Peyer's patch (tissue), 4 donors: ENCODE results near the gene PNMA8B. TPM values are rescaled to one million over a fixed set of nuclear protein-coding genes. Genes with fewer than 3 reads are reported as not detected.
"Not testable (repeated sequence)": the region's sequence is repeated elsewhere in the genome, so short reads cannot be mapped to it uniquely, and the experiment has no call there.

Experiments
- DNase-seq, 3 donors: peaks; one replicate each; pipeline ENCODE4 v3.0.0-alpha.2; 2017 to 2019
- H3K27ac ChIP-seq, 4 donors: fragments of 200-600 bp; sonication (generic); one replicate each; pipeline ENCODE4 v1.5.1; 2016 to 2019
- H3K27me3 ChIP-seq, 2 donors: fragments of 200-600 bp; sonication (generic); one replicate each; pipeline ENCODE4 v1.5.1; 2019
- H3K36me3 ChIP-seq, 3 donors: fragments of 200-600 bp; sonication (generic); one replicate each; pipeline ENCODE4 v1.5.1; 2016 to 2019
- H3K4me1 ChIP-seq, 4 donors: fragments of 200-600 bp; sonication (generic); one replicate each; pipeline ENCODE4 v1.5.1; 2016 to 2019
- H3K4me3 ChIP-seq, 4 donors: fragments of 200-600 bp; sonication (generic); 1 replicate in 3 of 4; 2 replicates in 1 of 4; pipeline ENCODE4 v1.5.1; 2016 to 2019; ENCODE audit warnings: mild to moderate bottlenecking in 1 of 4
- H3K9me3 ChIP-seq, 4 donors: fragments of 200-600 bp; sonication (generic); one replicate each; pipeline ENCODE4 v1.5.1; 2016 to 2019; ENCODE audit warnings: mild to moderate bottlenecking in 1 of 4
- POLR2A ChIP-seq, 2 donors: fragments of 450-650 bp; IDR thresholded peaks; one replicate each; pipeline ENCODE4 v1.5.1; 2017; ENCODE audit warnings: antibody characterized with exemption in 2 of 2, mild to moderate bottlenecking in 2 of 2, moderate library complexity in 2 of 2
- total RNA-seq, 4 donors: library from RNA; depleted of rRNA; stranded (reverse); fragments of >200 nt; gene quantifications; one replicate each; pipeline ENCODE4 v1.1.0, GENCODE V29; 2016
- TF ChIP-seq, protein P1 (sequence below), 6 experiments: fragments of 450-650 bp in 4 of 6; fragments of 200-600 bp in 2 of 6; sonication (generic) in 1 of 6; IDR thresholded peaks; one replicate each; pipeline ENCODE4 v1.5.1; 2017 to 2019; ENCODE audit warnings: antibody characterized with exemption in 6 of 6, mild to moderate bottlenecking in 3 of 6, moderate library complexity in 1 of 6

PNMA8B gene
- total RNA-seq, 4 donors from 2014 or later = 0.38 to 1.7 (median 0.67) TPM; not detected in 1

DNA sequence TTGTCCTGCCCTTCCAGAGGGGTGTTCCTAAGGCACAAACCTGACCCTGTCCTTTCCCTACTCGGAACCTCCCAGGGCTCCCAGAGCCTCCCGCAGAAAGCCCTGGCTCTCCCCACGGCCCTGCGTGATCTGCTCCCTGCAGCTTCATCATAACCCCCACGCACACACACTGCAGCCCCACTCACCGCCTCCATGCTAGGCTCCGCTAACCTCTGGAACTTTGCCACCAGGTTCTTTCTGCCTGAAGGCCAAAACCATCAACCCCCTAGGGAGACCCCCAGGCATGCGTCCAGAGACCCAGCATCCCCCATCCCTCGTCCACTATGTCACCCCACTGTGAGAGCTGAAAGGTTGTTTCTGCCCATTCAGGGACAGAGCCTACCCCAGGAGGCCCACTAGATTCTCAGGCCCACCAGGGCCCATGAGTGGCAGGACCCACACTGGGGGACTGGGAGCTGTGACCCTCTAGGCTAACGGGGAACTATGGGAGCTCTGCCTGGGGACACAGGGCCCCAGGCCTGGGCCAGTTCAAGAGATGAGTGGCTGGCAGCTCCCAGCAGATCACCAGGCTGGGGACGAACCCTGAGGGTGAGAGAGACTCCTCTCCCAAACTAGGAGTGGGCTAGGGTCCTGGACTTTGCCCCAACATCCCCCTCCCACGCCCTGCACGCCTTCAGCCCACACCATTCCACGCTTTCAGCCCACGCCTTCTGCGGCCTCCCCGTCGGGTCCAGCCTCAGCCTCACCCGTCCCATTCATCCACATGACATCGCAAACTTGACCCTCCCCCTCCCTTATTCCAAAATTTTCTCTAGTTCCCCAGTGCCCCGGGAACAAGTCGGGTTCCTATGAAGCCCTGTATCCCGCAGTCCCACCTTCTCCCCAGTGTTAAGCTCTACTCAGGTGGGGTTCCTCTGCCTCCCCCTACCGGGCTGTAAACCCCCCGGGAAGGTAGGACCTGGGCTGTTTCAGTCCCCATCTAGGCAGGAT lies 33.2 kb upstream of the PNMA8B start:
- no peaks in the 10 kb centered on the region for H3K9me3 ChIP-seq
- TF ChIP-seq POLR2A (IDR thresholded peaks at IDR 0.05) = no peak
- TF ChIP-seq, protein P1, sequence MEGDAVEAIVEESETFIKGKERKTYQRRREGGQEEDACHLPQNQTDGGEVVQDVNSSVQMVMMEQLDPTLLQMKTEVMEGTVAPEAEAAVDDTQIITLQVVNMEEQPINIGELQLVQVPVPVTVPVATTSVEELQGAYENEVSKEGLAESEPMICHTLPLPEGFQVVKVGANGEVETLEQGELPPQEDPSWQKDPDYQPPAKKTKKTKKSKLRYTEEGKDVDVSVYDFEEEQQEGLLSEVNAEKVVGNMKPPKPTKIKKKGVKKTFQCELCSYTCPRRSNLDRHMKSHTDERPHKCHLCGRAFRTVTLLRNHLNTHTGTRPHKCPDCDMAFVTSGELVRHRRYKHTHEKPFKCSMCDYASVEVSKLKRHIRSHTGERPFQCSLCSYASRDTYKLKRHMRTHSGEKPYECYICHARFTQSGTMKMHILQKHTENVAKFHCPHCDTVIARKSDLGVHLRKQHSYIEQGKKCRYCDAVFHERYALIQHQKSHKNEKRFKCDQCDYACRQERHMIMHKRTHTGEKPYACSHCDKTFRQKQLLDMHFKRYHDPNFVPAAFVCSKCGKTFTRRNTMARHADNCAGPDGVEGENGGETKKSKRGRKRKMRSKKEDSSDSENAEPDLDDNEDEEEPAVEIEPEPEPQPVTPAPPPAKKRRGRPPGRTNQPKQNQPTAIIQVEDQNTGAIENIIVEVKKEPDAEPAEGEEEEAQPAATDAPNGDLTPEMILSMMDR (IDR thresholded peaks at IDR 0.05) = no peak
- no peak for DNase-seq
- H3K4me1 ChIP-seq = peaks cover 0 to 5% (median 0%) of the 10 kb centered on the region in 4 donors
- no peak overlapping the region for H3K27ac ChIP-seq
- no peaks in the 10 kb centered on the region for H3K27me3 ChIP-seq
- no peak overlapping the region for H3K4me3 ChIP-seq
- no peaks in the 10 kb centered on the region for H3K36me3 ChIP-seq

DNA sequence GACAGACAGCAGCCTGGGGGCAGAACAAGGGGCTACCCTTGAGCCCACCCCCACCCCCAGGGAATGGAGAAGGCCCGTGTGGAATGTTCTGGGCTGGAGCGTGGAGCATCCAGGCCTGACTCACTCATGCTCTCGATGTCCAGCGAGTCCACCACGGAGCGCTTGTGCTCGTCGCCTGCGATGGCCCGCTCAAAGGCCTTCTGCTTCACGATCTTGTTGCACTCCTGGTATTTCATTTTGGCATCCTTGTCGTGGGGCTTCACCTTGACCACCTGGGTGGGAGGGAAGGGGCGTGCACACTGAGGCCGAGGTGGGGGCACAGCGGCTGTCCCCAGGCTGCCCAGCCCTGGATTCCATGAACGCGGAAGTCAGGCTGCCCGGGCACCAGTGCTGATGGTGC lies 31.1 kb upstream of the PNMA8B start:
- not testable (repeated sequence) for H3K36me3 ChIP-seq, DNase-seq, H3K27me3 ChIP-seq, H3K4me3 ChIP-seq, H3K27ac ChIP-seq, H3K4me1 ChIP-seq, H3K9me3 ChIP-seq

DNA sequence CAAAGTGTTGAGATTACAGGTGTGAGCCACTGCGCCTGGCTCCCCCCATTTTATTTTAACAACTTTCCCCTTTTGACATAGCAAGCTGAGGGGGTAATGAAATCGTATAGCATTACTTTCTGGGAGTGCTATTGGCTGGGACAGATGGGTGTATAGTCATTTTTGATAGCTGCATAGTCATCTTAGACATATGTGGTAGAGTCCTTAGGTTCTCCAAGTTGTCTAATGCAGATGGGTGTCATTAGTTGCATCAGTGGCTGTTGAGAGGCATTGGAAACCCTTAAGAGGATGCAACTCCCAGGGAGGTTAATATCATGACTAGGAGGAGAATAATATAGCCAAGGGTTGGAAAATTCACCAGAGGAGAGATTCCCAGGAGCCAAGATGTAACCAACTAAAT lies 28.6 kb upstream of the PNMA8B start:
- no peaks in the 10 kb centered on the region for H3K4me1 ChIP-seq
- no peak overlapping the region for H3K27ac ChIP-seq
- TF ChIP-seq POLR2A (IDR thresholded peaks at IDR 0.05) = no peak
- TF ChIP-seq, protein P1 (IDR thresholded peaks at IDR 0.05) = no peak
- H3K9me3 ChIP-seq = no peaks in the 10 kb centered on the region
- no peaks in the 10 kb centered on the region for H3K27me3 ChIP-seq
- no peak overlapping the region for H3K4me3 ChIP-seq
- no peak for DNase-seq
- H3K36me3 ChIP-seq = no peaks in the 10 kb centered on the region

DNA sequence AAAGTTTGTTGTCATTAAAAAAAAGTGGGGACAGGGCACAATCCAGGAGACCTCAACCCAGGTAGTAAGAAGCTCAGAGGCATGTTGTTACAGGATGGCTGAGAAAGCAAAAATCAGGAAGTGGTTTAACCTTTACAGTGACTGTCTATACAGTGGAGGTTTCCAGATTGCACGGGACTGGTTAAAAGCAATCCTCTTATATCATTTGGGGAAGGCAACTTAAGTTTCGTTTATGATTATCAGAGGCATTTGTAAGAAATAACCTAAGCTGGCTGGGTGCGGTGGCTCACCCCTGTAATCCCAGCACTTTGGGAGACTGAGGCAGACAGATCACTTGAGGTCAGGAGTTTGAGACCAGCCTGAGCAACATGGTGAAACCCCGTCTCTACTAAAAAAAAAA lies 27.3 kb upstream of the PNMA8B start:
- H3K9me3 ChIP-seq, H3K36me3 ChIP-seq, DNase-seq, H3K4me1 ChIP-seq, H3K27me3 ChIP-seq, H3K4me3 ChIP-seq, H3K27ac ChIP-seq: not testable (repeated sequence)

DNA sequence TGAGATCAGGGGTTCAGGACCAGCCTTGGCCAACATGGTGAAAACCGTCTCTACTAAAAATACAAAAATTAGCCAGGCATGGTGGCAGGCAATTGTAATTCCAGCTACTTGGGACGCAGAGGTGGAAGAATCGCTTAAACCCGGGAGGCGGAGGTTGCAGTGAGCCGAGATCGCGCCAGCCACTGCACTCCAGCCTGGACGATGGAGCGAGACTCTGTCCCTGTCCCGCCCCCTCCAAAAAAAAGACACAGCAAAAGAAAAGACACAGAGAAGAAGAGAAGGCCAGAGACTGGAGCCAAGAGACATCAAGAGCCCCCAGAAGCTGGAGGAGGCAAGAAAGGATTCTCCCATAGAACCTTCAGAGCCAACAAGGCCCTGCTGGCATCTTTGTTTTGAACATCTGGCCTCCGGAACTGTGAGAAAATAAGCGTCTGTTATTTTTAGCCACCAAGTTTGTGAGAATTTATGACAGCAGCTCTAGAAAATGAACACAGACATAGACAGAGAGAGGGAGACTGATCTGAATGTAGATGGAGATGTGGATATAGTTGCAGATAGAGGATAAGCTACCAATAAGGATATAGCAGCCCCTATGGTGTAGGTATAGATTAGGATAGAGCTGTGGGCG lies 25.7 kb upstream of the PNMA8B start:
- H3K27ac ChIP-seq = no peak overlapping the region
- H3K9me3 ChIP-seq = no peaks in the 10 kb centered on the region
- no peaks in the 10 kb centered on the region for H3K27me3 ChIP-seq
- H3K4me1 ChIP-seq = no peaks in the 10 kb centered on the region
- TF ChIP-seq, protein P1 (IDR thresholded peaks at IDR 0.05) = no peak
- no peak for TF ChIP-seq POLR2A (IDR thresholded peaks at IDR 0.05)
- no peak overlapping the region for H3K4me3 ChIP-seq
- H3K36me3 ChIP-seq = no peaks in the 10 kb centered on the region
- DNase-seq = no peak

DNA sequence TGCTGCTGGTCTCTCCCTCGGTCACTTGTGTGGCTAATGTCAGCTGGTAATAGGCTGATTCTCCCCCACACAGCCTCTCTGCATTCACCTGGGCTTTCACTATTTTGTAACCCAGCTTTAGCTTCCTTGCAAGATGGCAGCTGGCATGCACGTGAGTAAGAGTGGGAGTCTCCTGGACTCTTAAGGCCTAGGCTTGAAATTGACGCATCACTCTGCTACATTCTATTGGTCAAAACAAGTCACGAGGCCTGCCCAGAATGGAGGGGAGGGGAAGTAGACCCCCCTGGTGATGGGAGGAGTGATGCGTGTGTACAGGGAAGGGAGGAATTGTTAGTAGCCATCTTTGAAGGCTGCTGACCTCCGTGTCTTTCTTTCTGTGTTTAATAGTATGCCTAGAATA lies 24.9 kb upstream of the PNMA8B start:
- Histone ChIP-seq H3K27me3 (no peaks in the 10 kb centered on the region), H3K4me3 (no peak overlapping the region), H3K27ac (no peak overlapping the region), H3K4me1 (no peaks in the 10 kb centered on the region), H3K36me3 (no peaks in the 10 kb centered on the region), H3K9me3 (no peaks in the 10 kb centered on the region)
- no peak for DNase-seq
- no peak for TF ChIP-seq POLR2A (IDR thresholded peaks at IDR 0.05)
- TF ChIP-seq, protein P1 (IDR thresholded peaks at IDR 0.05) = no peak
